ENCODE measurements around the gene GPR6. TPM values are rescaled to one million over a fixed set of nuclear protein-coding genes. Genes with fewer than 3 reads are reported as not detected.

GPR6 gene
- total and polyA plus RNA-seq, 9 of the 15 experiments (the other 6 are each of a cell fraction or from before 2014, with no cell fraction given), result not detected

- FAIRE-seq, result no peak
- TF ChIP-seq PML (IDR thresholded peaks at IDR 0.05; ENCODE audit: low read length) (no peak), ZNF57 (CRISPR knock-in tag; IDR thresholded peaks at IDR 0.05) (no peak), ARID4B (CRISPR knock-in tag; IDR thresholded peaks at IDR 0.05) (no peak), TFAM (CRISPR knock-in tag; conservative IDR thresholded peaks at IDR 0.05) (no peak), ZNF133 (CRISPR knock-in tag; IDR thresholded peaks at IDR 0.05) (no peak), MLLT1 (IDR thresholded peaks at IDR 0.05) (no peak), ZNF449 (CRISPR knock-in tag; IDR thresholded peaks at IDR 0.05) (no peak), KHSRP (IDR thresholded peaks at IDR 0.05) (no peak), ZNF197 (CRISPR knock-in tag; IDR thresholded peaks at IDR 0.05; ENCODE audit: low read depth) (no peak), ZMIZ1 (IDR thresholded peaks at IDR 0.05; ENCODE audit: low read depth in 2 of 2, low read length in 2 of 2) (no peak), TCFL5 (CRISPR knock-in tag; conservative IDR thresholded peaks at IDR 0.05) (no peak), ZKSCAN8 (CRISPR knock-in tag; IDR thresholded peaks at IDR 0.05) (no peak), SMC3 (conservative IDR thresholded peaks at IDR 0.05; ENCODE audit: insufficient read depth, low read depth, low read length) (no peak)
These were observed 6.3 kb downstream of the GPR6 start for GRCh38 chr6:109984410-109984809.

More at GRCh38 chr6:109984410-109984809, 6.3 kb downstream of the GPR6 start:
- no peak overlapping the region for H2AFZ ChIP-seq (ENCODE audit: low read depth, low read length)
- BruUV-seq (replicated peaks), result no TSS peak
- peaks cover 2% of the 10 kb centered on the region for H3K9me1 ChIP-seq (ENCODE audit: control insufficient read depth, insufficient read depth, low read length)
- no peaks in the 10 kb centered on the region for H3K36me3 ChIP-seq (ENCODE audit: control insufficient read depth, insufficient read depth, low read length)
- H3K27me3 ChIP-seq (ENCODE audit: control insufficient read depth in 2 of 2, insufficient read depth in 2 of 2, low read length in 2 of 2), result peaks cover 0 to 5% of the 10 kb centered on the region in 2 experiments; a peak in 1 of 5 replicates
- no peak overlapping the region for H3K4me2 ChIP-seq (ENCODE audit: insufficient read depth, low read length)
- no peaks in the 10 kb centered on the region for H3K79me2 ChIP-seq (ENCODE audit: control insufficient read depth, insufficient read depth, low read length)
- ATAC-seq, result no peak
- intact Hi-C loops (cut with micrococcal nuclease) (no loop called here), in situ Hi-C loops (cut with MboI) (no loop called here)
- ChIA-PET POLR2A (no interaction called here), CTCF (ENCODE audit: low intra/inter-chr PET ratio) (no interaction called here)
- no peak overlapping the region for H3K9ac ChIP-seq (ENCODE audit: insufficient read depth in 1 of 2, low read depth in 2 of 2, low read length in 2 of 2)
- H4K20me1 ChIP-seq (replicated peaks; ENCODE audit: control insufficient read depth, insufficient read depth, low read length), result no peaks in the 10 kb centered on the region; the same call in 1 of the 2 replicates
- H3K4me3 ChIP-seq, result no peak overlapping the region
- H3K9me3 ChIP-seq (replicated peaks; ENCODE audit: control insufficient read depth, insufficient read depth, low read depth, low read length), result no peaks in the 10 kb centered on the region
- H3K4me1 ChIP-seq (replicated peaks in 1 of 2; ENCODE audit: control insufficient read depth in 2 of 2, insufficient read depth in 2 of 2, low read length in 2 of 2), result no peaks in the 10 kb centered on the region
- H3K27ac ChIP-seq (ENCODE audit: extremely low read depth, low read depth, low read length), result no peak overlapping the region
- no peak for DNase-seq (ENCODE audit: extremely low read depth in 1 of 4, low spot score in 3 of 4)
- 0% methylated on average over 2 of the region's 2 CpGs for WGBS (ENCODE audit: insufficient coverage, low coverage, missing lambda C conversion rate)
